HEK293 (cell line): ENCODE data around the gene MED25.

Experiments
- CTCF ChIA-PET: fragments of 350-600 bp; formaldehyde crosslinking; extraction: SDS; loops from one replicate; lab custom pipeline; 2021; ENCODE audit warnings: antibody characterized with exemption; lab: Yijun Ruan, JAX
- POLR2A ChIA-PET: fragments of 300-600 bp; formaldehyde crosslinking; extraction: SDS; loops from one replicate; lab custom pipeline; 2020; ENCODE audit warnings: antibody characterized with exemption, inconsistent platforms; lab: Yijun Ruan, JAX
- H3K27ac ChIP-seq: fragments of 200-500 bp; sonication (Bioruptor generic); 2 replicates; pipeline ENCODE4 v1.5.1; 2014; ENCODE audit warnings: low read depth, low read length, control low read depth, inconsistent platforms; ENCODE audit errors: extremely low read depth
- H3K36me3 ChIP-seq, 2 experiments: fragments of 200-500 bp in 1 of 2; sonication (Bioruptor generic) in 1 of 2; 1 replicate in 1 of 2; 2 replicates in 1 of 2; pipeline ENCODE4 v1.5.1; 2014 to 2017; ENCODE audit warnings: inconsistent platforms in 2 of 2, low read length in 2 of 2; ENCODE audit not compliant: control insufficient read depth in 2 of 2, insufficient read depth in 1 of 2
- H3K4me1 ChIP-seq: fragments of 200-500 bp; sonication (Bioruptor generic); 2 replicates; pipeline ENCODE4 v1.5.1; 2014; ENCODE audit warnings: mild to moderate bottlenecking, low read length, inconsistent platforms; ENCODE audit not compliant: control insufficient read depth, insufficient read depth
- H3K4me3 ChIP-seq: 2 replicates; pipeline ENCODE4 v1.5.1; 2011; ENCODE audit warnings: low read depth, mild to moderate bottlenecking, control low read depth, low read length, moderate library complexity
- H3K9me3 ChIP-seq: fragments of 200-500 bp; sonication (Bioruptor generic); 2 replicates; pipeline ENCODE4 v1.5.1; 2014; ENCODE audit warnings: low read depth, low read length, inconsistent platforms; ENCODE audit not compliant: control insufficient read depth, insufficient read depth
- GLIS2 ChIP-seq: fragments of 450-650 bp; formaldehyde crosslinking; IDR thresholded peaks from 2 replicates; pipeline ENCODE4 v1.5.1; 2016; ENCODE audit warnings: missing biosample characterization, missing genetic modification characterization
- HOXD13 ChIP-seq: sonication (generic); formaldehyde crosslinking; IDR thresholded peaks from 2 replicates; pipeline ENCODE4 v1.8.0; 2022; ENCODE audit warnings: missing genetic modification reagents, borderline replicate concordance
- PRDM10 ChIP-seq: fragments of 450-650 bp; formaldehyde crosslinking; IDR thresholded peaks from 2 replicates; pipeline ENCODE4 v1.5.1; 2016; ENCODE audit warnings: missing biosample characterization, missing genetic modification characterization
- PRDM4 ChIP-seq: fragments of 450-650 bp; formaldehyde crosslinking; IDR thresholded peaks from 2 replicates; pipeline ENCODE4 v1.5.1; 2017; ENCODE audit warnings: missing biosample characterization, missing genetic modification characterization
- SP2 ChIP-seq: fragments of 450-650 bp; formaldehyde crosslinking; IDR thresholded peaks from 2 replicates; pipeline ENCODE4 v1.5.1; 2016; ENCODE audit warnings: missing biosample characterization, missing genetic modification characterization
- TCF7L2 ChIP-seq: IDR thresholded peaks from 2 replicates; pipeline ENCODE4 v1.6.1; 2011; ENCODE audit warnings: low read depth, mild to moderate bottlenecking, inconsistent platforms, low read length, moderate library complexity, borderline replicate concordance
- ZBTB11 ChIP-seq: fragments of 450-650 bp; formaldehyde crosslinking; conservative IDR thresholded peaks from 2 replicates; pipeline ENCODE4 v1.5.1; 2016; ENCODE audit warnings: low read depth, missing biosample characterization, missing genetic modification characterization
- ZFP69B ChIP-seq: fragments of 450-650 bp; formaldehyde crosslinking; IDR thresholded peaks from 2 replicates; pipeline ENCODE4 v1.5.1; 2016; ENCODE audit warnings: missing biosample characterization, missing genetic modification characterization
- ZNF112 ChIP-seq: fragments of 450-650 bp; formaldehyde crosslinking; IDR thresholded peaks from 2 replicates; pipeline ENCODE4 v1.5.0; 2017; ENCODE audit warnings: missing biosample characterization, missing genetic modification characterization
- ZNF121 ChIP-seq: fragments of 450-650 bp; formaldehyde crosslinking; IDR thresholded peaks from 2 replicates; pipeline ENCODE4 v1.5.1; 2016; ENCODE audit warnings: missing biosample characterization, missing genetic modification characterization
- ZNF155 ChIP-seq: fragments of 450-650 bp; formaldehyde crosslinking; IDR thresholded peaks from 2 replicates; pipeline ENCODE4 v1.5.1; 2016; ENCODE audit warnings: missing biosample characterization, missing genetic modification characterization
- ZNF16 ChIP-seq: fragments of 450-650 bp; formaldehyde crosslinking; IDR thresholded peaks from 2 replicates; pipeline ENCODE4 v1.5.1; 2016; ENCODE audit warnings: low read depth, missing biosample characterization, missing genetic modification characterization
- ZNF175 ChIP-seq: fragments of 450-650 bp; formaldehyde crosslinking; IDR thresholded peaks from 2 replicates; pipeline ENCODE4 v1.5.1; 2016; ENCODE audit warnings: missing biosample characterization, missing genetic modification characterization
- ZNF292 ChIP-seq: fragments of 450-650 bp; formaldehyde crosslinking; IDR thresholded peaks from 2 replicates; pipeline ENCODE4 v1.5.1; 2016; ENCODE audit warnings: low read depth, missing biosample characterization, missing genetic modification characterization, borderline replicate concordance
- ZNF354C ChIP-seq: fragments of 450-650 bp; formaldehyde crosslinking; IDR thresholded peaks from 2 replicates; pipeline ENCODE4 v1.5.1; 2016; ENCODE audit warnings: missing biosample characterization, missing genetic modification characterization, low read depth, borderline replicate concordance
- ZNF529 ChIP-seq: fragments of 450-650 bp; formaldehyde crosslinking; IDR thresholded peaks from 2 replicates; pipeline ENCODE4 v1.5.1; 2017; ENCODE audit warnings: missing genetic modification characterization, missing biosample characterization; ENCODE audit not compliant: insufficient replicate concordance
- ZNF560 ChIP-seq: fragments of 450-650 bp; formaldehyde crosslinking; IDR thresholded peaks from 2 replicates; pipeline ENCODE4 v1.5.1; 2017; ENCODE audit warnings: missing biosample characterization, missing genetic modification characterization, borderline replicate concordance
- ZNF626 ChIP-seq: fragments of 450-650 bp; sonication (Bioruptor Pico); formaldehyde crosslinking; IDR thresholded peaks from 2 replicates; pipeline ENCODE4 v1.5.1; 2018; ENCODE audit warnings: missing biosample characterization, missing genetic modification characterization, inconsistent platforms
- ZNF658 ChIP-seq: fragments of 450-650 bp; formaldehyde crosslinking; IDR thresholded peaks from 2 replicates; pipeline ENCODE4; 2016; ENCODE audit warnings: missing biosample characterization, missing genetic modification characterization
- ZNF701 ChIP-seq: fragments of 450-650 bp; formaldehyde crosslinking; IDR thresholded peaks from 2 replicates; pipeline ENCODE4 v1.5.1; 2016; ENCODE audit warnings: missing biosample characterization, missing genetic modification characterization
- ZNF777 ChIP-seq: fragments of 450-650 bp; formaldehyde crosslinking; IDR thresholded peaks from 2 replicates; pipeline ENCODE4 v1.5.1; 2017; ENCODE audit warnings: missing biosample characterization, missing genetic modification characterization, borderline replicate concordance
- ZNF791 ChIP-seq: fragments of 450-650 bp; formaldehyde crosslinking; IDR thresholded peaks from 2 replicates; pipeline ENCODE4 v1.5.1; 2016; ENCODE audit warnings: missing biosample characterization, missing genetic modification characterization
- TF ChIP-seq, protein P1 (sequence below): fragments of 450-650 bp; IDR thresholded peaks from 2 replicates; pipeline ENCODE4 v1.5.1; 2018; ENCODE audit warnings: missing biosample characterization, missing genetic modification characterization

Gene MED25

DNA sequence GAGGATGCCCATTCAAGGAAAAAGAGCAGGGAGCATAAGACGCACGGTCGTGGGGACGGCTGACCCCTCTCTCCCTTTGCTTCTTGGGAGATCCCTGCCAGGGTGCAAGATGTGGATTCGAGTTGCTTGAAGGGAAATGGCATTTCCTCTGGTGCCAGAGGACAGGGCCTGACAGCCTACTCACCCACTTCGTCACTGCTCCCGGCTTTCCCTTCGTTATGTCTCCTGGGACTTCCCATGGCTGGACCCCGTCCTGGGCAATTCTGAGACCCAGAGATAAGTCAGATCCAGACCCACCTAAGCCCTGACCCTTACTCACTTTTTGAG, 60.6 kb downstream of the MED25 start:
- ChIA-PET POLR2A (interaction anchor here (0.6 to 4.8 kb wide), 6 partner anchors 9 to 342 kb away, joined by 3 to 41 read pairs (median 5); partner anchors contain the start of genes ATF5, NUP62 and PNKP), CTCF (interaction anchor here (0.5 to 0.6 kb wide), 2 partner anchors 40 to 54 kb away, joined by 3 to 4 read pairs; no protein-coding TSS in a partner anchor)
- no peaks in the 10 kb centered on the region for H3K9me3 ChIP-seq
- TF ChIP-seq ZNF777 (tag by site-specific recombination) (no peak), ZNF529 (tag by site-specific recombination) (no peak), ZNF16 (tag by site-specific recombination) (no peak), ZNF175 (tag by site-specific recombination) (no peak), PRDM4 (tag by site-specific recombination) (no peak), ZNF658 (no peak), ZNF112 (tag by site-specific recombination) (no peak), ZFP69B (tag by site-specific recombination) (no peak), ZNF121 (tag by site-specific recombination) (no peak), PRDM10 (no peak), ZNF626 (tag by site-specific recombination) (no peak), ZNF354C (no peak), TCF7L2 (no peak), HOXD13 (CRISPR knock-in tag) (no peak)
- TF ChIP-seq, protein P1, sequence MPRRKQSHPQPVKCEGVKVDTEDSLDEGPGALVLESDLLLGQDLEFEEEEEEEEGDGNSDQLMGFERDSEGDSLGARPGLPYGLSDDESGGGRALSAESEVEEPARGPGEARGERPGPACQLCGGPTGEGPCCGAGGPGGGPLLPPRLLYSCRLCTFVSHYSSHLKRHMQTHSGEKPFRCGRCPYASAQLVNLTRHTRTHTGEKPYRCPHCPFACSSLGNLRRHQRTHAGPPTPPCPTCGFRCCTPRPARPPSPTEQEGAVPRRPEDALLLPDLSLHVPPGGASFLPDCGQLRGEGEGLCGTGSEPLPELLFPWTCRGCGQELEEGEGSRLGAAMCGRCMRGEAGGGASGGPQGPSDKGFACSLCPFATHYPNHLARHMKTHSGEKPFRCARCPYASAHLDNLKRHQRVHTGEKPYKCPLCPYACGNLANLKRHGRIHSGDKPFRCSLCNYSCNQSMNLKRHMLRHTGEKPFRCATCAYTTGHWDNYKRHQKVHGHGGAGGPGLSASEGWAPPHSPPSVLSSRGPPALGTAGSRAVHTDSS (tag by site-specific recombination): no peak
- peaks cover 3 to 60% of the 10 kb centered on the region in 2 experiments; a peak in 2 of 3 replicates for H3K36me3 ChIP-seq
- peaks cover 9% of the 10 kb centered on the region for H3K4me1 ChIP-seq
- peak overlapping the region; percentile 94 for H3K27ac ChIP-seq
- H3K4me3 ChIP-seq: no peak overlapping the region

GRCh38 chr19:49879243-49879963, 61.3 kb downstream of the MED25 start:
- ChIA-PET POLR2A (interaction anchor here (0.5 to 1.0 kb wide), 6 partner anchors 9 to 113 kb away, joined by 3 to 6 read pairs (median 3); partner anchors contain the start of genes AP2A1, ATF5 and NUP62), CTCF (interaction anchor here (0.5 to 0.8 kb wide), 3 partner anchors 39 to 194 kb away, joined by 3 to 4 read pairs (median 3); no protein-coding TSS in a partner anchor)
- H3K27ac ChIP-seq: no peak overlapping the region
- no peaks in the 10 kb centered on the region for H3K9me3 ChIP-seq
- peaks cover 9% of the 10 kb centered on the region for H3K4me1 ChIP-seq
- H3K4me3 ChIP-seq: no peak overlapping the region
- peaks cover 3 to 60% of the 10 kb centered on the region in 2 experiments; a peak in 2 of 3 replicates for H3K36me3 ChIP-seq
- peak; percentile 40 for TF ChIP-seq SP2 (tag by site-specific recombination)
- TF ChIP-seq ZBTB11 (tag by site-specific recombination): peak; percentile 38; the same call in 1 of the 2 replicates
- TF ChIP-seq ZNF292 (tag by site-specific recombination): no peak
- TF ChIP-seq ZNF155 (tag by site-specific recombination): no peak
- no peak for TF ChIP-seq ZNF701 (tag by site-specific recombination)
- no peak for TF ChIP-seq GLIS2
- no peak for TF ChIP-seq ZNF560 (tag by site-specific recombination)
- no peak for TF ChIP-seq ZNF791 (tag by site-specific recombination)
